ENCODE data around the gene KIF6. TPM values are rescaled to one million over a fixed set of nuclear protein-coding genes. Genes with fewer than 3 reads are reported as not detected.
A peak's percentile ranks its signal among the peaks of the same experiment; 100 is the strongest.
"Not testable (repeated sequence)": the region's sequence is repeated elsewhere in the genome, so short reads cannot be mapped to it uniquely, and the experiment has no call there.

The KIF6 gene
- total RNA-seq, 1 experiment from 2014 or later = 2.7 TPM

- no peak for DNase-seq (ENCODE audit: low read depth)
These were observed 430.3 kb downstream of the KIF6 start for GRCh38 chr6:39294899-39295298.

GRCh38 chr6:39294133-39294532, 431.1 kb downstream of the KIF6 start:
- DNase-seq (ENCODE audit: low read depth) = peak; percentile 19

- DNase-seq (ENCODE audit: low read depth) = no peak
These were observed 432.6 kb downstream of the KIF6 start for GRCh38 chr6:39292637-39293036.

- DNase-seq (ENCODE audit: low read depth) = no peak
These were observed 435.7 kb downstream of the KIF6 start for GRCh38 chr6:39289490-39289889.

- DNase-seq (ENCODE audit: low read depth) = no peak
These were observed 437.6 kb downstream of the KIF6 start for GRCh38 chr6:39287601-39288000.

- DNase-seq (ENCODE audit: low read depth) = not testable (repeated sequence)
These were observed 438.6 kb downstream of the KIF6 start for GRCh38 chr6:39286596-39286995.

GRCh38 chr6:39282774-39283173, 442.4 kb downstream of the KIF6 start:
- no peak for DNase-seq (ENCODE audit: low read depth)

- DNase-seq (ENCODE audit: low read depth) = no peak
These were observed 443.8 kb downstream of the KIF6 start for GRCh38 chr6:39281312-39281980.

GRCh38 chr6:39280247-39280731, 444.9 kb downstream of the KIF6 start:
- peak; percentile 79 for DNase-seq (ENCODE audit: low read depth)

Other genes with a start within 250 kb of the KIF6 start
- gene DAAM2, start 67.0 kb upstream of the KIF6 start, total RNA-seq (2014; rRNA removed; shearing (Covaris generic)) = 0.39 and 1.3 TPM in 2 replicates
- gene MOCS1, start 209.1 kb upstream of the KIF6 start, total RNA-seq (2014; rRNA removed; shearing (Covaris generic)) = 5.9 and 7.0 TPM in 2 replicates